DND-41 (cell line): ENCODE measurements around the gene ZNF19.

Experiments
- ATAC-seq: fragments of 200-7000 bp; cut with Tn5 transposase; 3 replicates; pipeline ENCODE4 v1.9.1; 2021; ENCODE audit warnings: low read depth; ENCODE audit not compliant: insufficient read depth
- DNase-seq: peaks from one replicate; pipeline ENCODE4 v3.0.0-alpha.2; 2020
- H2AFZ ChIP-seq: 2 replicates; pipeline ENCODE4 v1.6.0; 2012; ENCODE audit warnings: low read depth, low read length
- H3K27ac ChIP-seq: 2 replicates; pipeline ENCODE4 v1.5.1; 2012; ENCODE audit warnings: low read length, inconsistent platforms
- H3K27me3 ChIP-seq: fragments of 200-600 bp; sonication (generic); 2 replicates; pipeline ENCODE4 v1.6.0; 2012; ENCODE audit warnings: low read length, mild to moderate bottlenecking, inconsistent platforms; ENCODE audit not compliant: insufficient read depth, poor library complexity
- H3K36me3 ChIP-seq: 2 replicates; pipeline ENCODE4 v1.5.1; 2012; ENCODE audit warnings: low read length, inconsistent platforms; ENCODE audit not compliant: insufficient read depth
- H3K4me1 ChIP-seq: 2 replicates; pipeline ENCODE4 v1.5.1; 2012; ENCODE audit warnings: mild to moderate bottlenecking, low read length; ENCODE audit not compliant: insufficient read depth
- H3K4me2 ChIP-seq: 2 replicates; pipeline ENCODE4 v1.6.0; 2012; ENCODE audit warnings: mild to moderate bottlenecking, moderate library complexity, low read length, inconsistent platforms; ENCODE audit not compliant: insufficient read depth
- H3K4me3 ChIP-seq, 2 experiments: fragments of 200-600 bp in 1 of 2; shearing (Covaris generic) in 1 of 2; 2 replicates each; pipeline ENCODE4 v1.5.1; 2012 to 2016; ENCODE audit warnings: inconsistent platforms in 2 of 2, low read length in 2 of 2, mild to moderate bottlenecking in 2 of 2, low read depth in 1 of 2, moderate library complexity in 1 of 2
- H3K79me2 ChIP-seq: 2 replicates; pipeline ENCODE4 v1.6.0; 2012; ENCODE audit warnings: low read length, inconsistent platforms; ENCODE audit not compliant: insufficient read depth
- H3K9ac ChIP-seq: 2 replicates; pipeline ENCODE4 v1.6.0; 2012; ENCODE audit warnings: low read depth, mild to moderate bottlenecking, inconsistent platforms, low read length, moderate library complexity
- H3K9me3 ChIP-seq: 2 replicates; pipeline ENCODE4 v1.5.1; 2012; ENCODE audit warnings: low read length, moderate library complexity, mild to moderate bottlenecking, inconsistent platforms; ENCODE audit not compliant: insufficient read depth, severe bottlenecking
- H4K20me1 ChIP-seq: 2 replicates; pipeline ENCODE4 v1.6.0; 2012; ENCODE audit warnings: low read length; ENCODE audit not compliant: insufficient read depth
- CTCF ChIP-seq: IDR thresholded peaks from 2 replicates; pipeline ENCODE4 v1.5.1; 2012; ENCODE audit warnings: borderline replicate concordance, low read length, moderate library complexity, mild to moderate bottlenecking; ENCODE audit not compliant: poor library complexity, severe bottlenecking; ENCODE audit errors: extremely low read depth
- EZH2 ChIP-seq: IDR thresholded peaks from 3 replicates; pipeline ENCODE4 v1.6.1; 2012; ENCODE audit warnings: borderline replicate concordance, low read depth, mild to moderate bottlenecking, moderate library complexity, low read length, inconsistent platforms; ENCODE audit not compliant: severe bottlenecking

ZNF19 gene

GRCh38 chr16:71436473-71436872 lies 52.7 kb downstream of the ZNF19 start:
- no peak for TF ChIP-seq EZH2
- no peak for TF ChIP-seq CTCF
- Histone ChIP-seq H4K20me1 (no peaks in the 10 kb centered on the region), H3K4me2 (no peak overlapping the region), H3K36me3 (no peaks in the 10 kb centered on the region), H3K27ac (no peak overlapping the region), H3K4me1 (no peaks in the 10 kb centered on the region), H3K79me2 (no peaks in the 10 kb centered on the region), H3K4me3 (no peak overlapping the region), H3K9ac (no peak overlapping the region), H3K9me3 (no peaks in the 10 kb centered on the region), H3K27me3 (no peaks in the 10 kb centered on the region), H2AFZ (no peak overlapping the region)
- ATAC-seq: no peak
- no peak for DNase-seq

GRCh38 chr16:71432906-71433305 lies 56.2 kb downstream of the ZNF19 start:
- H3K27ac ChIP-seq: no peak overlapping the region
- DNase-seq: no peak

GRCh38 chr16:71431991-71432390 lies 57.1 kb downstream of the ZNF19 start:
- Histone ChIP-seq H3K36me3 (no peaks in the 10 kb centered on the region), H3K79me2 (no peaks in the 10 kb centered on the region), H3K9ac (no peak overlapping the region), H2AFZ (no peak overlapping the region), H3K27ac (no peak overlapping the region), H3K4me1 (no peaks in the 10 kb centered on the region), H3K27me3 (no peaks in the 10 kb centered on the region), H3K4me3 (no peak overlapping the region), H3K4me2 (no peak overlapping the region), H4K20me1 (no peaks in the 10 kb centered on the region), H3K9me3 (no peaks in the 10 kb centered on the region)
- TF ChIP-seq EZH2 (no peak), CTCF (no peak)
- DNase-seq: no peak
- ATAC-seq: no peak

More at GRCh38 chr16:71432906-71433305, 56.2 kb downstream of the ZNF19 start:
- TF ChIP-seq EZH2 (no peak), CTCF (no peak)
- H4K20me1 ChIP-seq: no peaks in the 10 kb centered on the region
- no peak overlapping the region for H3K9ac ChIP-seq
- H3K4me3 ChIP-seq: no peak overlapping the region
- no peaks in the 10 kb centered on the region for H3K9me3 ChIP-seq
- no peaks in the 10 kb centered on the region for H3K4me1 ChIP-seq
- no peak for ATAC-seq
- no peak overlapping the region for H2AFZ ChIP-seq
- H3K79me2 ChIP-seq: no peaks in the 10 kb centered on the region
- no peaks in the 10 kb centered on the region for H3K36me3 ChIP-seq
- H3K27me3 ChIP-seq: no peaks in the 10 kb centered on the region
- no peak overlapping the region for H3K4me2 ChIP-seq

GRCh38 chr16:71431176-71431575 lies 57.9 kb downstream of the ZNF19 start:
- no peak overlapping the region for H3K27ac ChIP-seq
- ATAC-seq: no peak
- DNase-seq: no peak
- no peaks in the 10 kb centered on the region for H3K79me2 ChIP-seq
- no peak overlapping the region for H3K9ac ChIP-seq
- no peaks in the 10 kb centered on the region for H3K9me3 ChIP-seq
- H3K4me2 ChIP-seq: no peak overlapping the region
- H3K4me3 ChIP-seq: no peak overlapping the region
- no peaks in the 10 kb centered on the region for H3K4me1 ChIP-seq
- H3K36me3 ChIP-seq: no peaks in the 10 kb centered on the region
- no peak overlapping the region for H2AFZ ChIP-seq
- no peaks in the 10 kb centered on the region for H4K20me1 ChIP-seq
- TF ChIP-seq CTCF (no peak), EZH2 (no peak)
- H3K27me3 ChIP-seq: no peaks in the 10 kb centered on the region
